Type B pancreatic cell (in vitro differentiated cells): ENCODE results near the gene DGCR8. TPM values are rescaled to one million over a fixed set of nuclear protein-coding genes. Genes with fewer than 3 reads are reported as not detected.
"Not testable (repeated sequence)": the region's sequence is repeated elsewhere in the genome, so short reads cannot be mapped to it uniquely, and the experiment has no call there.

Experiments used
- DNase-seq: peaks from one replicate; pipeline ENCODE4 v3.0.0; 2021; ENCODE audit warnings: mixed read lengths; ENCODE audit not compliant: unreplicated experiment; ENCODE audit errors: extremely low spot score
- H3K27ac Mint-ChIP-seq: 2 replicates; pipeline ENCODE4 v1.8.0; 2021; ENCODE audit warnings: mild to moderate bottlenecking, mixed read lengths
- H3K27me3 Mint-ChIP-seq: 2 replicates; pipeline ENCODE4 v1.8.0; 2021; ENCODE audit warnings: mixed read lengths
- H3K36me3 Mint-ChIP-seq: 2 replicates; pipeline ENCODE4 v1.8.0; 2021; ENCODE audit warnings: mixed read lengths
- H3K4me1 Mint-ChIP-seq: one replicate; pipeline ENCODE4 v1.8.0; 2021; ENCODE audit warnings: mixed read lengths; ENCODE audit not compliant: unreplicated experiment
- H3K4me3 Mint-ChIP-seq: 2 replicates; pipeline ENCODE4 v1.8.0; 2021; ENCODE audit warnings: mild to moderate bottlenecking, mixed read lengths
- H3K9me3 Mint-ChIP-seq: 2 replicates; pipeline ENCODE4 v1.8.0; 2021; ENCODE audit warnings: mixed read lengths
- total RNA-seq: library from RNA; stranded (reverse); gene quantifications from 2 replicates; pipeline ENCODE4 v1.2.1, GENCODE V29; 2021; ENCODE audit warnings: low replicate concordance
- TF ChIP-seq, protein P1 (sequence below): fragments of 200-600 bp; sonication (generic); conservative IDR thresholded peaks from 2 replicates; pipeline ENCODE4 v1.5.0; 2021; ENCODE audit warnings: antibody characterized with exemption, mild to moderate bottlenecking

The DGCR8 gene
- total RNA-seq, 1 donor from 2014 or later: 61.3 TPM

DNA sequence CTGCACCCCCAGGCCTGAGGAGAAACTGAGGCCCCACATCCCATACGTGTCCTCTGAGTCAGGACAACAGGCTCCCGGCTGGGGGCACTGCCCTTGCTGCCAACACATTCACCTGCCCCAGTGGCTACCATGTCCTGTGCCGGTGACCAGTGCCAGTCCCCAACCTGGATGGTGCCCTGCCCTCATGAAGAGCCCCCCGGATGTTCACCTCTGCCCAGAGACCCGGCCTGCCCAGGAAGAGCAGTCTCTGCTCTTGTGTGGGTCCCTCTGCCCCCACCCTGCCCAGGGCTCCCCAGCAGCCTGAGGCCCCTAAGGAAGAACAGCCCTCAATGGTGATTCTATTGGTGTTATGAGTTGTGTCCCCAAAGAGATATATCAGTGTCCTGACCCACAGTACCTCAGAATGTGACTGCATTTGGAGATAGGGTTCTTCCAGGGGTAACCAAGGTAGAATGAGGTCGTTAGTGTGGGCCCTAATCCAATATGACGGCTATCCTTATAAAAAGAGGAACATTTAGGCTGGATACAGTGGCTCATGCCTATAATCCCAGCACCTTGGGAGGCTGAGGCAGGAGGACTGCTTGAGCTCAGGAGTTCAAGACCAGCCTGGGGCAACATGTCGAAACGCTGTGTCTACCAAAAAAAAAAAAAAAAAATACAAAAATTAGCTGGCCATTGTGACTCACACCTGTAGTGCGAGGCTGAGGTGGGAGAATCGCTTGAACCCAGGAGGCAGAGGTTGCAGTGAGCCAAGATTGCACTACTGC is 13.2 kb upstream of the DGCR8 start:
- Mint-ChIP-seq H3K27me3 (no peaks in the 10 kb centered on the region), H3K4me3 (no peak overlapping the region), H3K36me3 (no peaks in the 10 kb centered on the region), H3K27ac (no peak overlapping the region), H3K9me3 (no peaks in the 10 kb centered on the region), H3K4me1 (no peaks in the 10 kb centered on the region)
- TF ChIP-seq, protein P1, sequence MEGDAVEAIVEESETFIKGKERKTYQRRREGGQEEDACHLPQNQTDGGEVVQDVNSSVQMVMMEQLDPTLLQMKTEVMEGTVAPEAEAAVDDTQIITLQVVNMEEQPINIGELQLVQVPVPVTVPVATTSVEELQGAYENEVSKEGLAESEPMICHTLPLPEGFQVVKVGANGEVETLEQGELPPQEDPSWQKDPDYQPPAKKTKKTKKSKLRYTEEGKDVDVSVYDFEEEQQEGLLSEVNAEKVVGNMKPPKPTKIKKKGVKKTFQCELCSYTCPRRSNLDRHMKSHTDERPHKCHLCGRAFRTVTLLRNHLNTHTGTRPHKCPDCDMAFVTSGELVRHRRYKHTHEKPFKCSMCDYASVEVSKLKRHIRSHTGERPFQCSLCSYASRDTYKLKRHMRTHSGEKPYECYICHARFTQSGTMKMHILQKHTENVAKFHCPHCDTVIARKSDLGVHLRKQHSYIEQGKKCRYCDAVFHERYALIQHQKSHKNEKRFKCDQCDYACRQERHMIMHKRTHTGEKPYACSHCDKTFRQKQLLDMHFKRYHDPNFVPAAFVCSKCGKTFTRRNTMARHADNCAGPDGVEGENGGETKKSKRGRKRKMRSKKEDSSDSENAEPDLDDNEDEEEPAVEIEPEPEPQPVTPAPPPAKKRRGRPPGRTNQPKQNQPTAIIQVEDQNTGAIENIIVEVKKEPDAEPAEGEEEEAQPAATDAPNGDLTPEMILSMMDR: no peak
- DNase-seq: no peak

- not testable (repeated sequence) for H3K36me3 Mint-ChIP-seq, H3K4me3 Mint-ChIP-seq, H3K4me1 Mint-ChIP-seq, H3K9me3 Mint-ChIP-seq, H3K27me3 Mint-ChIP-seq, DNase-seq, H3K27ac Mint-ChIP-seq
Observed at GRCh38 chr22:20067384-20067682, 12.7 kb upstream of the DGCR8 start.

DNA sequence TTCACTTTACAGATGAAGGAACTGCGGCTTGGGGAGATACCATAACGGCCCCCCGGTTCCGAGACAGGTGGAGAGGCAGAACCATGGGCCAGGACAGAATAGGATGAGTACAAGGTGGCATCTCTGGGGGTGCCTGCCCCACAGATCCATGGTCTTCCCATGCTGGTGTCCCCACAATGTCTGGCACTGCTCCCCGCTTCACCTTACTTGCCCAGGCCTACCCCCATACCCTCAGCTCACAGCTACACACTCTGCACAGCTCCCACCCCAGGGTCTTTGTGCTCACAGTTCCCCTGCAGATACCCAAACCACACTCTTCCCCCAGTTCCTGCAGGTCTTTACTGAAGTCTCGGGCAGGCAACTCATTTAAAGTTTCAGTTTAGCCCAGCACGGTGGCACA is 11.4 kb upstream of the DGCR8 start:
- TF ChIP-seq, protein P1: no peak
- H3K27ac Mint-ChIP-seq: no peak overlapping the region
- H3K36me3 Mint-ChIP-seq: no peaks in the 10 kb centered on the region
- no peaks in the 10 kb centered on the region for H3K9me3 Mint-ChIP-seq
- no peaks in the 10 kb centered on the region for H3K4me1 Mint-ChIP-seq
- no peaks in the 10 kb centered on the region for H3K27me3 Mint-ChIP-seq
- no peak overlapping the region for H3K4me3 Mint-ChIP-seq
- no peak for DNase-seq

DNA sequence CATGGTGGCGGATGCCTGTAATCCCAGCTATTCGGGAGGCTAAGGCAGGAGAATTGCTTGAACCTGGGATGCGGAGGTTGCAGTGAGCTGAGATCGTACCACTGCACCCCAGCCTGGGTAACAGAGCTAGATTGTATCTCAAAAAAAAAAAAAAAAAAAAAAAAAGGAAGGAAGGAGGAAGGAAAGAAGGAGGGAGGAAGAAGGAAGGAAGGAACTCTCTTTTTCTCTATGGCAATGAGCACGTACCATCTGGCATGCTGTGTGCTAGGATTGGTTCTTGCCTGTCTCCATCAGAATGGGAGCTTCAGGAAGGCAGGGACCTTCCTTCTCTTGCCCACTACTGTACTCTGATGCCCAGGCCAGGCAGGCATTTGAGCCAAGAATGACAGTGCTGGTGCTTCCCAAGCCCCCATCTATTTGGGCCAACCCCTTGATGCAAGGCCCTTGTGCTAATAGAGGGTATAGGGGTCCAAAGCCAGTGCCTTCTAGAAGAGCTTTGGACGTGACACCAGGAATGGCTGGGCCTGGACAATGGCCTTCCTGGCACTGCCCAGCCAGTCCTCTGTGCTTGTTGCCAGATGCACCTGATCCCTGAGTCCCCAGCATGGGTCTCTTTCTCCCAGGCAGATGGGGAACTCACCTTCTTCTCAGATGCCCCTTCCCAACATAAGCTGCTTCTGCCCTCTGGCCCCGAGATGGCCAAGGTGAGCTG is 10.6 kb upstream of the DGCR8 start:
- Mint-ChIP-seq H3K27me3 (no peaks in the 10 kb centered on the region), H3K27ac (no peak overlapping the region), H3K4me1 (no peaks in the 10 kb centered on the region), H3K9me3 (no peaks in the 10 kb centered on the region), H3K4me3 (no peak overlapping the region), H3K36me3 (no peaks in the 10 kb centered on the region)
- DNase-seq: no peak
- TF ChIP-seq, protein P1: no peak

DNA sequence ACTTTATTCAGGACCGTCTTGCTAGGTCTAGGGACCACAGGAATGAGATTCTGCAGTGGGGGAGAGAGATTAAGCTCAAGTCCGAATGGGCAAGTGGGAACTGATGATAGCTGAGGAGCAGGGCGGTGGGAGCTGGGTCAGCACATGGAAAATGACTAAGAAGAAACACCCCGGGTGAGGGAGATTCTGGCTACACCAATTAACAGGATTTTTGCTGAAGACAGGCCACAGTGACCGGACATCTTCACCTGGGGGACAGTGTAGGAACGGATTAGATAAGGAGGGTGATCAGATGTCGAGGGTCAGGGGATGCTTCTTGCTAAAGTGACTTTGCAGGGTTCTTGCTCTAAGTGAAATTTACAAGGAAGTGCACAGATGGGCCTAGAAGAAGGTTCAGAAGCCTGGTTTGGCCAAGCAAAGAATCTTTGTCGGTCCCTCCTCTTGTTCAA is 8.5 kb upstream of the DGCR8 start:
- H3K27me3 Mint-ChIP-seq: no peaks in the 10 kb centered on the region
- no peaks in the 10 kb centered on the region for H3K36me3 Mint-ChIP-seq
- H3K4me3 Mint-ChIP-seq: no peak overlapping the region
- TF ChIP-seq, protein P1: no peak
- DNase-seq: no peak
- no peak overlapping the region for H3K27ac Mint-ChIP-seq
- peaks cover 2% of the 10 kb centered on the region for H3K4me1 Mint-ChIP-seq
- no peaks in the 10 kb centered on the region for H3K9me3 Mint-ChIP-seq

- Mint-ChIP-seq H3K4me3 (peak overlapping the region; percentile 69), H3K4me1 (peaks cover 13% of the 10 kb centered on the region), H3K36me3 (peaks cover 3% of the 10 kb centered on the region), H3K27ac (peak overlapping the region; percentile 16), H3K9me3 (no peaks in the 10 kb centered on the region), H3K27me3 (no peaks in the 10 kb centered on the region)
- DNase-seq: no peak
- TF ChIP-seq, protein P1: peak; percentile 29
Observed at GRCh38 chr22:20076627-20077172, 3.3 kb upstream of the DGCR8 start.
